ENCODE results near the gene U2AF1L4.
"Not testable (repeated sequence)": the region's sequence is repeated elsewhere in the genome, so short reads cannot be mapped to it uniquely, and the experiment has no call there.

Gene U2AF1L4

DNA sequence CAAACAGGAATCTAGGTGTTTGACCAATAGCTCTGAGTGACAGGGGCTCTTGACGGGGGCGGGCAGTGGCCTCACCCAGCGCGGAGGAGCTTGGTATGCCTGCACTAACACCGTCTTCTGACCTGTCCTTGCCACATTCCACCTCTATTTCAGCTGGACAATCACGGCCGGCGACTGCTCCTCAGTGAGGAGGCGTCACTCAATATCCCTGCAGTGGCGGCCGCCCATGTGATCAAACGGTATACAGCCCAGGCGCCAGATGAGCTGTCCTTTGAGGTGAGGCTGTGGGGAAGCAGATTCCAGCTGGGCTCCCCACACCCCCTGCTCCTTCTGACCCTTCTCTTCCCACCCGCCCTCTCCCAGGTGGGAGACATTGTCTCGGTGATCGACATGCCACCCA lies 34.8 kb upstream of the U2AF1L4 start:
- DNase-seq, result no peak

GRCh38 chr19:35779033-35779432 lies 33.8 kb upstream of the U2AF1L4 start:
- DNase-seq, result no peak

DNA sequence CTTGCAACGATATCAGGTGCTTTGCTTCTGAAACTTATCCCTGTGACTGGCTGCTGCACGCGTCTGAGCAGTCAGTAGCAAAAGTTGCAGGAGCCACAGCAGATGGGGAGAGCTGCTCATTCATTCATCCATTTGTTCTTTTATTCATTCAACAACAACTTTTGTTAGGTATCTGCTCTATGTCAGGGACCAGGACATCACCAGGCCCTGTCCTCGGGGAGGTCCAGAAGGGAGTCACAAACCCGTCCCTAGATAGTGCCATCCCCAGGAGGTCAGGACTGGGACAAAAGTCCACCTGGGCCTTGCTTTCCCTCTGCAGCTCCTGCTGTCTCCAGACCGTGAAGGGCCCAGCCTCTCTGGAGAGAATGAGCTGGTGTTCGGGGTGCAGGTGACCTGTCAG lies 32.7 kb upstream of the U2AF1L4 start:
- no peak for DNase-seq

DNA sequence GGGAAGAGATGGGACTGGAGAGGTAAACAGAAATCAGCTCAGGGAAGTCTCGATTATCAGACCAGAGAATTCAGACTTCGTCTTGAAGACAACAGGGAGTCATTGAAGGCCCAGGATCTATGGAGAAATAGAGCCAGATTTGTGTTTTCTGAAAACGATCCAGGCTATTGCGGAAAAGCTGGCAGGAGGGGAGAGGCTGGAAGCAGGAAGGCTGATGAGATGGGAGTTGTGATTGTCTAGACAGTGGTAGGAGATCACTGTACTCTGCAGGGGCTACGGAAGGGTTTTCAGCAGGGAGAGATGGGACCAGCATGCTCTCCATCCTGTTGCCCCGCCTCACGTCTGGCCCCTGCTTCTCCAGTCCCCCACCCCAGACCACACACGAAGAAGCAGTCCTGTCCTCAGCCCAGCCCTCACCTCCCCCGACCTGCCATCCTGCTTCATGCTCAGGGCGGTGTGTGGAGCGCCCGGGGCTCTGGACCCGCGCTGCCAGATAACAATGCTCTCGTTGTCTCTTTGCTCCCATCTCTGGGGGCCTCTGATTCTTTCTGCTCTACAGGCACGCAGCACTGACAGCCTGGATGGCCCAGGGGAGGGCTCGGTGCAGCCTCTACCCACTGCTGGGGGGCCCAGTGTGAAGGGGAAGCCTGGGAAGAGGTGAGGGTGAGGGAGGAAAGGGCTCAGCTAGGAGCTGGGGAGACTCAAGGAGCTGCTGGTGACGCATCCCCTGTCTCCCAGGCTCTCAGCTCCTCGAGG lies 32.0 kb upstream of the U2AF1L4 start:
- DNase-seq, result no peak

GRCh38 chr19:35776102-35776788 lies 31.0 kb upstream of the U2AF1L4 start:
- no peak for DNase-seq

DNA sequence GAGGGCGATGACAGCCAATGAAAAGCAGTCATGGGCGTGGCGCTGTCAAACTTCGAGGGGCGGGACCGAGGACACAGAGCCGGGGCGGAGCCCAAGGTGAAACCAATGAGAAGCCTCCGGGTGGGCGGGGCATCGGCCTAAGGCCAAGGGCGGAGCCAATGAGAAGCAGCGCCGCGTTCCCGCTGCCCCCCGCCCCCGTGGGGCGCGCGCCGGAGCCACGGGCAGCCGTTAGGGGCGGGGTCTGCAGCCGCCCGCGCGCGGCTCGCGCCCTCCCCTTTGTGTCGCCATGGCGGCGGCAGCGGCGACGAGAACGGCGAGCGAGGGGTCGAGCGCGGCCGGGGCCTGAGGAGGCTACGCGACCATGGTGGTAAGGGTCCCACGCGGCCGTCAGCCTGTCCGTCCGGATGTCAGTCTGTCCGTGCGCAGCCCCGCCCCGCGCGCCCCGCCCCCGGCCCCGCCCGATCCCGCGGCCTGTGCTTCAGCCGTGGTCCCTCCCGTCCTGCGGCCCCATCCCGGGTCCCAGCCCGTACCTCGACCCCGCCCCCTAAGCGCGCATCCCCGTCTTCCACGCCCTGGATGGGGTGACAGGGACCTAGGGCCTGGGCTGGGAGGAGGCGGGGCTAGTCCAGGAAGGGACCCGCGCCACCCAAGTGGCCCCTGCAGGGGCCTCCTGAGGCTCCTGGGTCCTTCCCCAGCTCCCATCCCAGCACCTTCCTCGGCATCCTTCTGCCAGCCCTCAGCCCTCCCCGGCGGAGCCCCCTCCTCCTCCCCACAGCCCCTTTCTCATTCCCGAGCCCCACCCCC lies 30.3 kb upstream of the U2AF1L4 start, which contains the start of gene ARHGAP33:
Gene ARHGAP33 (plus strand): TSS at position 267 of the 804 bp plus-strand sequence. CDS start 95 bp downstream, at position 362.
- peak; percentile 98 for DNase-seq

GRCh38 chr19:35775046-35775297 lies 29.8 kb upstream of the U2AF1L4 start:
- no peak for DNase-seq

DNA sequence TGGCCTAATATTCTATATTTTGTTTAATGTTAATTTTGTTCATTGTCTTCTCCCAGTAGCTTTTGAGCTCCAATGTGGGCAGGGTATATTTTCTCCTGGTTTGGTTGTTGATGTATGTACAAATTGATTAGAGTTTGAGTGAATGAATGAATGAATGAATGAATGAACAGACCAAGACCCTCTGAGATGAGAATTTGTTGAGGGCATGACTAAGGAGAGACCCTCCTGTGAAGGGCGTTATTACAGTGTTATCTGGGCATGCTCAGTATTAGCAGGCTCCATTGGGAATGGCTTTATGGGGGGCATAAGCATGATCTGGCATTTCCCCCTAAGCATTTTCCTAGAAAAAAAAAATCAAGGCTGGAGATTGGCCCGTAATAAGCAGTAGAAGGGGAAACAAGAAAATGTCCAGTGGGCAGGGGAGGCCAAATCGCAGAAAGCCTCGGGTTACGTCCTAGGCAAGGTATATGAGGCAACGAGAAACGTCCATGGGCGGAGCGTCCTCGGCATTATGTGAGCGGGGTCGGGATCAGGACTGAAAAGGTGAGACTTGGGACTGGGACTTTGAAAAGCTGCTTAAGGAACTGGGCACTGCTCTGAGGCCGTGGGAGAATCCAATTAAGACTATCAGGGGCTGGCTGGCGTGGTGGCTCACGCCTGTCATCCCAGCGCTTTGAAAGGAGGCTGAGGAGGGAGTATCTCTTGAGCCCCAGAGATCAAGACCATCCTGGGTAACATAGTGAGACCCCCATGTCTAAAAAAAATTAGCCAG lies 29.2 kb upstream of the U2AF1L4 start:
- no peak for DNase-seq

DNA sequence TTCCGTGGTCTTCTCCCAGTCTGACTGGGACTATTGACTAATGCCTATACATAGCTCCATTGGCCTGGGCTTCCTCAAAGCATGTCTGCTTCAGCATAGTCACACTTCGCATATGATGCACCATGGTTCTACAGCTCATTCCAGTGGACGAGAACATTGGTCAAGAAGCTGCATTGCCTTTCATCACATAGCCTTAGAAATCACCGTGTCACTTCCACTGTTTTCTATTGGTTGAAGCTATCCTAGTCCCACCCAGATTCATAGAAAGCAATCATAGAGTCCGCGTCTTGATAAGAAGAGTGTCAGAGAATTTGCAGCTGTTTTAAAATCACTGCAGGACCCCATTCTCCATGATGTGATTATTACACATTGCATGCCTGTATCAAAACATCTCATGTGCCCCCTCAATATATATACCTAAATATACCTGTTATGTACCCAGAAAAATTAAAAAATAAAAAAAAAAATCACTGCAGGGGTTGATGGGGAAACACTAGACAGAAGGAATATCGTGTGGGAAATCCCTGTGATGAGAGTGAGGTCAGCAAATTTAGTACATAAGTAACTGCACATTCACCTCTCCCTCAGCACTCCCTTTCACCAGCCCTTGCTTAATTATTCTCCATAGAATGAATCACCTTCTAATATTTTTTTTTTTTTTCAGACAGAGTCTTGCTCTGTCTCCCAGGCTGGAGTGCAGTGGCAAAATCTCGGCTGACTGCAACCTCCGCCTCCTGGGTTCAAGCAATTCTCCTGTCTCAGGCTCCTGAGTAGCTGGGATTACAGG lies 28.0 kb upstream of the U2AF1L4 start:
- no peak for DNase-seq

DNA sequence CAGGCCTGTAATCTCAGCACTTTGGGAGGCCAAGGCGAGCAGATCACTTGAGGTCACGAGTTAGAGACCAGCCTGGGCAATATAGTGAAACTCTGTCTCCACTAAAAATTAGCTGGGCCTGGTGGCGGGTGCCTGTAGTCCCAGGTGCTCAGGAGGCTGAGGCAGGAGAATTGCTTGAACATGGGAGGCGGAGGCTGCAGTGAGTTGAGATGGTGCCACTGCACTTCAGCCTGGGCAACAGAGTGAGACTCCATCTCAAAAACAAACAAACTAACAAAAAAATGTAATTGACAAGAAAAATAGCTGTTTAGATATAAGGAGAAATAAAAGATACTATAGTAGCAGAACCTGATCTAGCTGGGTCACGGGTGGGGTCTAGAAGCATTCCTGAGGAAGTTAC lies 27.1 kb upstream of the U2AF1L4 start:
- DNase-seq, result not testable (repeated sequence)

GRCh38 chr19:35768082-35768421 lies 22.8 kb upstream of the U2AF1L4 start:
- DNase-seq, result no peak

GRCh38 chr19:35767288-35768081 lies 22.3 kb upstream of the U2AF1L4 start:
- DNase-seq, result no peak

DNA sequence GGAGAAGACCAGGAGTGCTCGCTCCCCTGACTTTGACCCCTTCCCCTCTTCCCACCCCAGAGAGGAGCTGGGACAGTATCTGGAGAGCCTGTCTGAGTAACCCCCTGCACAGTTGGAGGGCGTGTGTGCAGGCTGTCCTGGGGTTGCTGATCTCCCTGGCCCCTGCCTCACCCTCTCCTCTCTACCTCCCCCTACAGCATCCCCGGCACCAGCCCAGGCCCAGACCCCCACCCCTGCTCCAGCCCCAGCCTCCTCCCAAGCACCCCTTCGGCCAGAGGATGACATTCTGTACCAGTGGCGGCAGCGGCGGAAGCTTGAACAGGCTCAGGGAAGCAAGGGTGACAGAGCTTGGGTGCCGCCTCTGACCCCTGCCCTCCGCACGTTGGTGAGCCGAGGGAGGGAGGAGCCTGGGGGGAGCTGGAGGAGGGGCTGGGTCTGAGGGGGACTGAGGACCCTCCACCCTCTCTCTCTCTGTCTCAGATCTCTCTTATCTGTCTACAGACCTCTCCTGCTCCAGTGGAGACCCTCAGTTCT lies 21.4 kb upstream of the U2AF1L4 start:
- no peak for DNase-seq

DNA sequence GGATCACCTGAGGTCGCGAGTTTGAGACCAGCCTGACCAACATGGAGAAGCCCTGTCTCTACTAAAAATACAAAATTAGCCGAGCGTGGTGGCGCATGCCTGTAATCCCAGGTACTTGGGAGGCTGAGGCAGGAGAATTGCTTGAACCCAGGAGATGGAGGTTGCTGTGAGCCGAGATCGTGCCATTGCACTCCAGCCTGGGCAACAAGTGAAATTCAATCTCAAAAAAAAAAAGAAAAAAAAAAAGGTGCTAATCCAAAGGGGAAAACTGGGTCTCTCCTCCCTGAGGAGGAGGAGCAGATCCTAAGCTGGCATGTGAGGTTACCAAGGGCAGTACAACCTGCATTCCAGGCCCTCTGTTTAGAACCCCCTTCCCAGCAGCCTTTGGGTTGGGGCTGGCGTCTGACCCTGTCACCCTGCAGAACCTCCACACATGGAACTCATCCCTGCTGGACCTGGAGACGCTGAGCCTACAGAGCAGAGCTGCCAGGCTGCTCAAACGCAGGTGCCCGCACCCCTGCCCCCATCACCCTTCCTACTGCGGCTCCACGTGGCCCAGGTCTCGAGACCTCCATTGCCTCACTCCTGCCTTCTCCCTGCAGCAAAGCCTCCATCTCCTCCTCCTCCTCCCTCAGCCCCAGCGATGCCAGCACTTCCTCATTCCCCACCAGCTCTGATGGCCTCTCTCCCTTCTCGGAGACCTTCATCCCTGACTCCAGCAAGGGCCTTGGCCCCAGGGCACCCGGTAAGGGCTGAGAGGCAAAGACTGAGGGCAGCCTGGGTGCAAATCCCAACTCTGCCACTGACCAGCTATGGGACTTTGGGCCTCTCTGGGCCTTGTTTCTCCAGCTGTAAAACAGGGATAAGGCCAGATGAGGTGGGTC lies 19.5 kb upstream of the U2AF1L4 start:
- DNase-seq, result no peak

GRCh38 chr19:35760711-35761349 lies 15.6 kb upstream of the U2AF1L4 start:
- DNase-seq, result no peak

DNA sequence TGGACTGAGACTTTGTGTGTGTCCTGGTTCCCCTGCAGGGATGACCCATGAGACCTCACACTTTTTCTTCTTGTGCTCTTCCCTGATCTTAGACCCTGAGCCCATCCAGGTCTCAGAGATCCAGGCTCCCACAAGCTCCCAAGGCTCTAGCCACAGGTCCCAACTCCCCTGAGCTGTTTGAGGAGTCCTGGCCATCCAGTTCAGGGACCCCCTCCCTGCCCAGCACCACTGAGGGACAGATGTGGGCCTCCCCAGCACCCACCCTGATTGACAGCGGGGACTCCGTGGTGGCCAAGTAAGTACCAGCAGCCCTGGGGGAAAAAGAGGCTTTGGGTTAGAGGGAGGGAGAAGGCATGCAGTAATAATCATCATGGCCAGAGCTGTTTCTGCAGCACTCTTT lies 14.5 kb upstream of the U2AF1L4 start:
- DNase-seq, result no peak

GRCh38 chr19:35757749-35758608 lies 12.8 kb upstream of the U2AF1L4 start, which contains the start of gene PROSER3:
TSS of gene PROSER3 (plus strand) at chr19:35758176. CDS start at chr19:35758216, 40 bp downstream.
- DNase-seq, result peak; percentile 97

DNA sequence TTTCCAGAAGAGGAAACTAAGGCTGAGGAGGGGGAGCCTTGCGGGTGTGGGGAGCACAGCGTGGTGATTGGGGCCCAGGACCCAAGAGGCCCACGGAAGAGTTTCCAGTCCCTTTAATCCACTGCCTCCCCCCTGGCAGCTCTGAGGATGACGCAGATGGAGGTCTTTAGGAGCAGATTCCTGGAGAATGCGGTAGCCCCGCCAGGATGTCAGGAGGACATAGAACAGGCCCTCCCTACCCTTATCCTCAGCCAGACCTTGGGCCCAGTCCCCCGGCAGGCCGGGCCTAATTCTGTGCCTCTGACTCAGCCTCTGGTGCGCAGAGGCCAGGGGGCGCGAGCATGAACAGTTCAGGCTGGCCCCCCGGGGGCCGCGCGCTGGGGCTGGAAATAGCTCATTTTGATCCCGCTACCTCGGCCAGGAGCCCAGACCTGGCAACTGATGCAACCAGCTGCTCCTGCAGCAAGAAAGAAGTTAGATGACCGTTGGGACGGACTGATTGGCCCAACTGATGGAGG lies 12.1 kb upstream of the U2AF1L4 start:
- no peak for DNase-seq
